NCI-H345 treated with DMSO at 0.1 percent for 48 hours (cell line): Measurements from ENCODE around the gene IL17C.
"Not testable (repeated sequence)": the region's sequence is repeated elsewhere in the genome, so short reads cannot be mapped to it uniquely, and the experiment has no call there.

Experiments used
- DNase-seq: peaks from one replicate; lab custom pipeline; 2025; ENCODE audit not compliant: unreplicated experiment; lab: John Stamatoyannopoulos, UW

Gene IL17C

DNA sequence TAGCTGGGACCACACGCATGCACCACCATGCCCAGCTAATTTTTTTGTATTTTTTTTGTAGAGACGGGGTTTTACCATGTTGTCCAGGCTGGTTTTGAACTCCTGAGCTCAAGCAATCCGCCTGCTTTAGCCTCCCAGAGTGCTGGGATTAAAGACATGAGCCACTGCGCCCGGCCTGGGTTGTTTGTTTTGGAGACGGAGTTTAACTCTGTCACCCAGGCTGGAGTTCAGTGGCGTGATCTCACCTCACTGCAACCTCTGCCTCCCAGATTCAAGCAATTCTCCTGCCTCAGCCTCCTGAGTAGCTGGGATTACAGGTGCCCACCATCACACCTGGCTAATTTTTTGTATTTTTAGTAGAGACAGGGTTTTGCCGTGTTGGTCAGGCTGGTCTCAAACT is 28.9 kb upstream of the IL17C start:
- DNase-seq = not testable (repeated sequence)

- DNase-seq = no peak
Observed at GRCh38 chr16:88610080-88610479, 28.3 kb upstream of the IL17C start.

GRCh38 chr16:88610909-88611812 is 27.2 kb upstream of the IL17C start:
- DNase-seq = no peak

DNA sequence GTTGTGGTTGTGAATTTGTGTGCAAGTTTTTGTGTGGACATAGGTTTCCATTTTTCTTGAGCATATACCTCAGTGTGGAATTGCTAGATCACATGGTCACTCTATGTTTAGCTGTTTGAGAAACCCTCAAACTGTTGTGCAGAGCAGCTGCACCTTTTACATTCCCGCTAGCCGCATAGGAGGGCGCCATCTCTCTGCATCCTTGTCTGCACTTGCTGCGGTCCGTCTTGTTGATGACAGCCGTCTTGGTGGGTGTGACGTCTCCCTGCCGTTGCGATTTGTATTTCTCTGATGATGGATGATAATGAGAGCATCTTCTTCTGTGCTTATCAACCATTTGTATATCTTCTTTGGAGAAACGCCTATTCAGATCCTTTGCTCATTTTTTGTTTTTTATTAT is 25.1 kb upstream of the IL17C start:
- DNase-seq = no peak

DNA sequence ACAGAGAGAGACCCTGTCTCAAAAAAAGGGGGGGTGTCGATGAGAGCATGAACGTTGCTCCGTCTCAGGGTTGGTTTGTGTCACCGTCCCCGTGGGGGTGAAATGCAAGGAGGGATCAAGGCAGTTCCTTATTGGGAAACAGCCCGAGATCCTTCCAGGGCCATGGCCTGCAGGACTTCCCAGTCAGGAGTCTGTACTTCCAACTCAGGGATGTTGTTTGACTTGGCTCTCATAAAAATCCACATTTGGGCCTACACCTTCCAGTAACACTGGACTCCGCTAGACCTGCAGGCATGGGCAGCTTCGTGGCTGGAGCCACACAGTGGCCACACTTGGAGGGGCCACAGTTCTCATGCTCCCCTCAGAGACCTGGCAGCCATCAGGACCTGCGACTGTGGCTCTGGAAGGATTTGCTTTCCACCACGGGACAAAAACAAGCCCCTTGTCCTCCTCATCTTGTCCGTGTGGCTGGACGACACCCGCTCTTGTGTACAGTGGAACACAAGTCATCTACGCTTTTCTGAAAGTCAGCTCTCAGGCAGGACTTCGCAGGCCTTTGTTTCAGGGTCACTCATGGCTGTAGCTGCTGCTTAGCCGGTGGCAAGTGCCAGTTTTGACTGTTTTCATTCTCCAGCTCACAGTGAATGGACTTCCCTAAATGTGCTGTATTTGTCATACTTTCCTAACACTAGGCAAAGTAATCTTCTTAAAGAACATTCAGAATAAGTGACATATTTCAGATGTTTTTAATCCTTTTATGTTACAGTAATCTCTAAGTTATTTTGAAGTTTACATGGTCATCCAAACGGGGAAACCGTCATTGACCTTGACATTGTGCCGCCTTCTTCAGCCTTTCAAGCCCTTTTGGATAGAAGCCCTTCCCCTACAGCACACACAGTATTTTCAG is 24.2 kb upstream of the IL17C start:
- no peak for DNase-seq

DNA sequence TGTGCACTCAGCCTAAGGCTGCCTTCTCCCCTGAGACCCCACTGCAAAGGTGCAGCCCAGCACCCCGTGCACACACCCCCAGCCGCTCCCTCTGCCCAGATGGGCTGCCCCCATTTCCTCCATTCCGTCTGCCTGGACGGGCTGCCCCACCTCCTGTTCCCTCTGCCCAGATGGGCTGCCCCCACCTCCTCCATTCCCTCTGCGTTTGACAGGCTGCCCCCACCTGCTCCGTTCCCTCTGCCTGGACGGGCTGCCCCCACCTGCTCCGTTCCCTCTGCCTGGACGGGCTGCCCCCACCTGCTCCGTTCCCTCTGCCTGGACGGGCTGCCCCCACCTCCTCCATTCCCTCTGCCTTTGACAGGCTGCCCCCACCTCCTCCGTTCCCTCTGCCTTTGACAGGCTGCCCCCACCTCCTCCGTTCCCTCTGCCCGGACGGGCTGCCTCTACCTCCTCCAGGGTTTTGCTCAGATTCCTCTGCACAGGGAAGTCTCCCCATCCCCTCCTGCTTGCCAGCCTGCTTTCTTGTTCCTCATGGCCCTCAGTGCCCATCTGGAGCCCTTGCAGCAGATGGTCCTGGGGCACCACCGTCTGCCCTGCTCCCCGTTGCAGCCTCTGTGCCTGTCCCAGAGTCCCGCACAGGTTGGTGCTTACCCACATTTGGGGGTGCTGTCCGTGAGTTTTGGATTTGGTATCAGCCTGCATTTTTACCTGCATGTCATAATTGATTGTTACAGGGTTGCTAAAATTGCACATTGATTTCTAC is 23.4 kb upstream of the IL17C start:
- DNase-seq = no peak

GRCh38 chr16:88616320-88616719 is 22.1 kb upstream of the IL17C start:
- DNase-seq = no peak

- DNase-seq = no peak
Observed at GRCh38 chr16:88616736-88617135, 21.6 kb upstream of the IL17C start.

DNA sequence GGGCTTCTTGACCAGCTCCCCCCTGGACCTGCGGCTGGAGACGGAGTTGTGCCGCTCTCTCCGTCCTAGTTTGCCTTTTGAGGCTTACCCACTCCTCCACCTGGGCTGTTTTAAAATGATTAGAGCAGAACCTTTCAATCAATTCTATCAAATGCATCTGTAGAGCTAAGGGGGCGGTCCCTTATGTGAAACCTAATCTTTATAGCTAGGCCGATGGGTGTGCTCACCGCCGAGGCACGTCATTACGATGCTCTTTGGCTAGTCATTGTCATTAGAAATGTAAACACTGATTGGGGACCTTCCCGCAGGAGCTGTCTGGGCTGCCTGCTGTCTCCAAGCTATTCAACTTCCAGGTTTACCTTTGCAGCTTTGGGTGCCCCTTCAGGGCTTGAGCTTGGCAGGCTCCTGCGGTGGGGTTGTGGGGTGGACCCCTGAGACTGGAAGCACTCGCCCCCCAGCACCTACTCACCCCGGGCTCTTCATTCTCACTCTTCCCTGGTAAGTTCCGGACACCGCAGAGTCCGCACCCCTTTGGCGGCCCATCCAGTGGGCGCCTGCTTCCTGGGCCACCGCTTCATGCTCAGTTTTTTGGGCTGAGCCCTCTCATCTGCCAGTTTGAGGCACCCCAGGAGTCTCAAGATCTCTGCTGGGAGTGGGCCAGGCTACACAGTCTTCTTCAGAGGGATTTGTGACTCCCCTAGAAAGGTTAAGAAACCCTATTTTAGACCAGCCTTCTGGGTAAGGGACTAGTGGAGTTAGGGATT is 20.9 kb upstream of the IL17C start:
- DNase-seq = peak; percentile 30

DNA sequence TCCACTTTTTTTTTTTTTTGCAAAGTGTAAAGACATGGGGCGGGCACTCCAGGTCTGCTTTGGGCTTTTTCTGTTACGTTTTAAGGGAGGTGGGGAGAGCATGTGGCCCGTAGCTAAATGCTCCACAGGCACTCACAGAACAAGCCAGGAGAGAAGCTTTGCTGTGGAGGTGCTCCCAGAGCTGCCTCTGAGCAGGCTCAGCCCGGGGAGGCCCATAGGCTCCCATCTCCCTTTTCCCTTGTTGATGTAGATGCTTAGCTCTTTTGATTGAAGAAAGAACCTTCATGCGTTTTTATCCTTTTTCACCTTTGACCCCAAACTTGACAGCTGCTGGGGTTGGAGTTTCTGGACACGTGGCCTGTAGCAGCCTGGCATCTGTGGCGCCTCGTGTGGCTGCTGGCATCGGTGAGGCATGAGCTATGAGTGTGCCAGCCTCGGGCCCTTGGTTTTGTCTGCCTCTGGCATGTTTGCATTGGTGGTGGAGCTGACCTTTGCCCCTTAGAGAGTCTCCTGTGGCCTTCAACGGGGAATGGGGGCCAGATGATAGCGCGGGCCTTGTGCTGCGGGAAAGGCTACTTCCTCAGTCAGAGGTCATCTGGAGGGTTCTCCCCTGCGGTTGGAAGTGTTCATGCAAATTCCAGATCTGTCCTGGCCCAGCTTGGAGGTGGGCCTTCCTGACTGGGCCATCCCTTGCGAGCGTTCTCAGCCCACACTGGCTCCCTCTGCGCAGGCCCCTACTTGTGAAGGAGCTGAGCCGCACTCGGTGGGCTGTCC is 20.0 kb upstream of the IL17C start:
- no peak for DNase-seq

- no peak for DNase-seq
Observed at GRCh38 chr16:88618956-88619667, 19.3 kb upstream of the IL17C start.

DNA sequence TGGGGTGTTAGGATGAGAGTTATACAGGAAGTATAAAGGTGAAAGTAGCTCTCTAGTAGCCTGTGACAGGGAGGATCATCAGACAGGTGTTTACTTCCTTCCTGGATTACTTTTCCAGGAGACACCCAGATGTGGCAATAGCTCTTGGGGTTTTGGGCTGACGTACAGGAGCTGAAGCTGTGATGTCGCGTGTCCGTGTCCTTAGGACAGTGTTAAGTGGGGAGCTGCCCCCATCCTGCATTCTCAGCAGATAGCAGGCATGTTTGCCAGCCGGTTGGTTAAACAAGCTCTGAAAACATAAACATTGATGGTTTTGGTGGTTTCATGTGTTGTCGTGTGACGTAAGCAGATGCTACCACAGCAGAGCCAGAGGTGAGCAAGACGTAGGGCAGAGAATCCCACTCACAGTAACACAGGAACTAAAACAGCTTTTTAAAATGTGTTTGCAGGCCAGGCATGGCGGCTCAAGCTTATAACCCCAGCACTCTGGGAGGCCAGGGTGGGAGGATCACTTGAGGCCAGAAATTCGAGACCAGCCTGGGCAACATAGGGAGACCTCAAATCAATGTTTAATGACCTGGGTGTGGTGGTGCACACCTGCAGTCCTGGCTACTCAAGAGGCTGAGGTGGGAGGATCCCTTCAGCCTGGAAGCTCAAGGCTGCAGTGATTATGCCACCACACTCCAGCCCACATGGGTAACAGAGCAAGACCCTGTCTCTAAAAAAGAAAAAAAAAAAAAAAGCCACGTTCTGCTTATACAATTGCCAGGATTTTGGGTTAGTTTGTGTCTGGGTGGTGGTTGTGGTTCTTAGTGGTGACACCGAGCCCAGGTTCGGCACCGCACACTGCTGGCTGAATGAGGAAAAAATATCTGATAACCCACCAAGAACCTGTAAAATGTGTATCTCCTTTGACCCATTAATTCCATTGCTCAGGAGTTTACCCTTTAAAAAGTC is 18.2 kb upstream of the IL17C start:
- no peak for DNase-seq

DNA sequence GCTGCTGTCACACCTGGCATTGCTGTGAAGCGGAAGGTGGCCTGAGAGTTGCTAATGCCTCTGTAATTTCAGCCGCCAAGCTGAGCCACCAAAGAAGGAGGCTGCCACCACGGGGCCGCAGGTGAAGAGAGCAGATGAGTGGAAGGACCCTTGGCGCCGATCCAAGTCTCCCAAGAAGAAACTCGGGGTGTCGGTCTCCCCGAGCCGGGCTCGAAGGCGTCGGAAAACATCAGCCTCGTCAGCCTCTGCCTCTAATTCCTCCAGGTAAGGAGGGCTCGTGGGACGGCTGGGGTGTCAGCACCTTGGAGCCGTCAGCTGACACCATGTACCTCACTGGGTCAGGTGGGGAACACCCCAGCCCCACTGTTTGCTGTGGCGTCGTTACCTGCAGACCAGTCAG is 16.2 kb upstream of the IL17C start:
- DNase-seq = no peak

DNA sequence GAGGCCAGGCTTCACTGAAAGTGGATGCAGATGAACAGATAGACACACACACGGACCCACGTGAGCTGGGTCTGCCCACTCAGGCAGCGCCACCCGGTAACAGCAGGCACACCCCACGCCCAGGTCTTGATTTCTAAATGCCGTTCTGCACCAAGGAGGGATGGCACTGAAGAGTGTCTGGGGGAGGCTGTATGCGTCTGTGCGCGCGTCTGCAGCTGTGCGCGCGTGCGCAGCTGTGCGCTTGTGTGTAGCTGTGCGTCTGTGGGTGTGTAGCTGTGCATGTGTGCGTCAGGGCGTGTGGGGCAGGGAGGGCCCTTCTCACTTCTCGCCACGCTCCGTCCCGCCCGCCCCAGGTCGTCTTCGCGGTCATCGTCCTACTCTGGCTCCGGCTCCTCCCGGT is 15.5 kb upstream of the IL17C start:
- no peak for DNase-seq

GRCh38 chr16:88623858-88624257 is 14.5 kb upstream of the IL17C start:
- no peak for DNase-seq

- DNase-seq = no peak
Observed at GRCh38 chr16:88624481-88624880, 13.9 kb upstream of the IL17C start.

GRCh38 chr16:88624977-88625576 is 13.3 kb upstream of the IL17C start:
- DNase-seq = no peak

- DNase-seq = no peak
Observed at GRCh38 chr16:88626646-88627045, 11.7 kb upstream of the IL17C start.
